Activated CD8-positive, alpha-beta T cell treated with anti-CD3 and anti-CD28 coated beads for 36 hours (primary cell): ENCODE results near the gene C7orf33. TPM values are rescaled to one million over a fixed set of nuclear protein-coding genes. Genes with fewer than 3 reads are reported as not detected.

ENCODE experiments used
- ATAC-seq: fragments of 200-7000 bp; cut with Tn5 transposase; one replicate; pipeline ENCODE4 v1.10.0; 2021; ENCODE audit warnings: mild to moderate bottlenecking, moderate library complexity
- CTCF ChIA-PET: fragments of 350-600 bp; sonication (Branson Sonifier 250); formaldehyde crosslinking; loops from one replicate; lab custom pipeline; 2021; ENCODE audit warnings: antibody characterized with exemption; lab: Charles Lee
- POLR2A ChIA-PET: fragments of 350-600 bp; sonication (Branson Sonifier 250); formaldehyde crosslinking; loops from one replicate; lab custom pipeline; 2021; ENCODE audit warnings: antibody characterized with exemption; lab: Charles Lee
- DNase-seq: peaks from one replicate; pipeline ENCODE4 v3.0.0-alpha.2; 2020
- H3K27ac Mint-ChIP-seq: one replicate; pipeline ENCODE4 v1.8.0; 2021; ENCODE audit warnings: mild to moderate bottlenecking, mixed read lengths
- H3K27me3 Mint-ChIP-seq: one replicate; pipeline ENCODE4 v1.8.0; 2021; ENCODE audit warnings: mixed read lengths
- H3K36me3 Mint-ChIP-seq: one replicate; pipeline ENCODE4 v1.8.0; 2021; ENCODE audit warnings: low read depth, mixed read lengths
- H3K4me1 Mint-ChIP-seq: one replicate; pipeline ENCODE4 v1.8.0; 2021; ENCODE audit warnings: low read depth, mixed read lengths
- H3K4me3 Mint-ChIP-seq: one replicate; pipeline ENCODE4 v1.8.0; 2021; ENCODE audit warnings: mild to moderate bottlenecking, moderate library complexity, mixed read lengths
- H3K9me3 Mint-ChIP-seq: one replicate; pipeline ENCODE4 v1.8.0; 2021; ENCODE audit warnings: mixed read lengths
- CTCF ChIP-seq: fragments of 200-600 bp; IDR thresholded peaks from one replicate; pipeline ENCODE4 v1.8.0; 2022; ENCODE audit warnings: antibody characterized with exemption, mild to moderate bottlenecking
- intact Hi-C: fragments of 100-400 bp; cut with micrococcal nuclease; formaldehyde crosslinking; loops from one replicate; pipeline ENCODE4 v1.10.0; 2022
- total RNA-seq, 2 experiments: library from RNA; stranded (reverse); gene quantifications; one replicate each; pipeline ENCODE4 v1.2.3, GENCODE V29; 2021

The C7orf33 gene
- total RNA-seq, 2 experiments from 2014 or later: not detected

GRCh38 chr7:148584154-148584827 lies 6.3 kb upstream of the C7orf33 start:
- intact Hi-C loops: no loop called here
- ATAC-seq: peak; percentile 74
- POLR2A ChIA-PET: interaction anchor here (1.7 kb wide), 1 partner anchor 114 kb away, joined by 6 read pairs; the partner anchor contains the start of gene CUL1

GRCh38 chr7:148585399-148585798 lies 5.2 kb upstream of the C7orf33 start:
- TF ChIP-seq CTCF: no peak
- Mint-ChIP-seq H3K4me3 (no peak overlapping the region), H3K27ac (no peak overlapping the region), H3K27me3 (peaks cover 2% of the 10 kb centered on the region), H3K4me1 (peaks cover 13% of the 10 kb centered on the region), H3K9me3 (no peaks in the 10 kb centered on the region), H3K36me3 (no peaks in the 10 kb centered on the region)
- CTCF ChIA-PET: interaction anchor here (1.3 to 2.5 kb wide), 2 partner anchors 10 to 72 kb away, joined by 4 to 37 read pairs; no protein-coding TSS in a partner anchor
- POLR2A ChIA-PET: interaction anchor here (1.7 kb wide), 1 partner anchor 113 kb away, joined by 6 read pairs; the partner anchor contains the start of gene CUL1
- DNase-seq (no peak), ATAC-seq (no peak)
- intact Hi-C loops: no loop called here

More at GRCh38 chr7:148584154-148584827, 6.3 kb upstream of the C7orf33 start:
- Mint-ChIP-seq H3K9me3 (no peaks in the 10 kb centered on the region), H3K4me3 (no peak overlapping the region), H3K36me3 (no peaks in the 10 kb centered on the region), H3K4me1 (peaks cover 16% of the 10 kb centered on the region), H3K27me3 (no peaks in the 10 kb centered on the region), H3K27ac (no peak overlapping the region)
- peak; percentile 26 for DNase-seq
- CTCF ChIA-PET: interaction anchor here (1.0 to 2.5 kb wide), 6 partner anchors 9 to 382 kb away, joined by 3 to 37 read pairs (median 4); no protein-coding TSS in a partner anchor
- no peak for TF ChIP-seq CTCF

- Mint-ChIP-seq H3K4me1 (peaks cover 13% of the 10 kb centered on the region), H3K27ac (no peak overlapping the region), H3K27me3 (peaks cover 4% of the 10 kb centered on the region), H3K9me3 (no peaks in the 10 kb centered on the region), H3K36me3 (no peaks in the 10 kb centered on the region), H3K4me3 (no peak overlapping the region)
- TF ChIP-seq CTCF: no peak
- ChIA-PET POLR2A (interaction anchor here (0.7 to 0.9 kb wide), 2 partner anchors 117 to 216 kb away, joined by 3 read pairs; no protein-coding TSS in a partner anchor), CTCF (interaction anchor here (0.6 to 3.3 kb wide), 4 partner anchors 9 to 383 kb away, joined by 3 to 14 read pairs (median 4); no protein-coding TSS in a partner anchor)
- no peak for DNase-seq
- ATAC-seq: no peak
- intact Hi-C loops: no loop called here
Observed at GRCh38 chr7:148587076-148587475, 3.5 kb upstream of the C7orf33 start.

GRCh38 chr7:148588168-148588567 lies 2.4 kb upstream of the C7orf33 start:
- H3K27me3 Mint-ChIP-seq: peaks cover 5% of the 10 kb centered on the region

More at GRCh38 chr7:148588168-148588567, 2.4 kb upstream of the C7orf33 start:
- ChIA-PET CTCF (interaction anchor here (1.7 to 3.3 kb wide), 2 partner anchors 13 to 378 kb away, joined by 4 to 14 read pairs; no protein-coding TSS in a partner anchor), POLR2A (interaction anchor here (0.9 kb wide), 1 partner anchor 116 kb away, joined by 3 read pairs; no protein-coding TSS in a partner anchor)
- Mint-ChIP-seq H3K4me3 (no peak overlapping the region), H3K4me1 (peaks cover 13% of the 10 kb centered on the region), H3K9me3 (no peaks in the 10 kb centered on the region), H3K36me3 (no peaks in the 10 kb centered on the region), H3K27ac (no peak overlapping the region)
- no peak for TF ChIP-seq CTCF
- intact Hi-C loops: no loop called here
- ATAC-seq (no peak), DNase-seq (no peak)
